Fibroblast of villous mesenchyme (primary cell): ENCODE measurements around the gene TCF7L2. TPM values are rescaled to one million over a fixed set of nuclear protein-coding genes. Genes with fewer than 3 reads are reported as not detected.

Experiments
- DNase-seq: peaks from one replicate; pipeline ENCODE4 v3.0.0-alpha.2; 2010; ENCODE audit warnings: low read depth
- H3K4me3 ChIP-seq: 2 replicates; pipeline ENCODE4 v1.5.1; 2011; ENCODE audit warnings: low read depth, mild to moderate bottlenecking, low read length
- total RNA-seq: library from RNA; depleted of rRNA; stranded (reverse); fragments of >200 nt; gene quantifications from 2 replicates; pipeline ENCODE4 v1.2.3, GENCODE V29; 2012
- TF ChIP-seq, protein P1 (sequence below): IDR thresholded peaks from 2 replicates; pipeline ENCODE4 v1.5.1; 2012; ENCODE audit warnings: low read depth, mild to moderate bottlenecking, low read length; ENCODE audit not compliant: insufficient read depth

The TCF7L2 gene
- total RNA-seq, 1 donor: 12.5 TPM

DNA sequence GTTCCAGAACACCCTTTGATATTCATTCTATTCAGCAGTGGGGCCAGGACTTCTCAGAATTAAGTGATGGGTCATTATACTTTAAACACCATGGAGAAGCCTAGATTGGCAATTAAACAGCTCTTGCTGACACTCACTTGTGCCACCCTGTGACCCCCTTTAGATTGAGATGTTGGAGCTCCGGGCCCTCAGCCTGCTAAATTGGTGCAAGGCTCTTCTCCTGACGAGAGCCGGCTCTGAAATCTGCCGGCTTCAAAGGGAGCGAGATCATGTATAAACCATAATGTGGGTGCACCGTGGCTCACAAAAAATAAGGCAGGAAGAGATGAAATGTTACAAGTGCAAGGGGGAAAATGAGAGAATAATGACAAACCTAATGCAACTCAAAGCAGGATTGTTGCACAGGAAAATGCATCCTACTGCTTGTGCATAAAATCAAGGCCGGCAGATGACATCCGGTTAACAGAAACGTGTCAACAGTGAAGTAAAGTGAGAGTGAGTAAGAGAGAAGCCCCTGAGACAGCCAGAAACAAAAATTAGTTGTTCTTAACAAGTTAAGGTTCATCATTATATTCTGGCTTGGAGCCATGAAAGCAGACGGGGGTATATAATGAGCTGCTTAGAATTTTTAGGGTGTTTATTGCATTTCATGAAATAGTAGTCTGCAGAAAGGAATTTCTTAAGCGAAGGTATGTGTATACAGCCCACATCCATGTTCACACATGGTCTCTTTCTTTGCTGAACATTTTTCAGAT, 198.2 kb downstream of the TCF7L2 start:
- no peak overlapping the region for H3K4me3 ChIP-seq
- TF ChIP-seq, protein P1, sequence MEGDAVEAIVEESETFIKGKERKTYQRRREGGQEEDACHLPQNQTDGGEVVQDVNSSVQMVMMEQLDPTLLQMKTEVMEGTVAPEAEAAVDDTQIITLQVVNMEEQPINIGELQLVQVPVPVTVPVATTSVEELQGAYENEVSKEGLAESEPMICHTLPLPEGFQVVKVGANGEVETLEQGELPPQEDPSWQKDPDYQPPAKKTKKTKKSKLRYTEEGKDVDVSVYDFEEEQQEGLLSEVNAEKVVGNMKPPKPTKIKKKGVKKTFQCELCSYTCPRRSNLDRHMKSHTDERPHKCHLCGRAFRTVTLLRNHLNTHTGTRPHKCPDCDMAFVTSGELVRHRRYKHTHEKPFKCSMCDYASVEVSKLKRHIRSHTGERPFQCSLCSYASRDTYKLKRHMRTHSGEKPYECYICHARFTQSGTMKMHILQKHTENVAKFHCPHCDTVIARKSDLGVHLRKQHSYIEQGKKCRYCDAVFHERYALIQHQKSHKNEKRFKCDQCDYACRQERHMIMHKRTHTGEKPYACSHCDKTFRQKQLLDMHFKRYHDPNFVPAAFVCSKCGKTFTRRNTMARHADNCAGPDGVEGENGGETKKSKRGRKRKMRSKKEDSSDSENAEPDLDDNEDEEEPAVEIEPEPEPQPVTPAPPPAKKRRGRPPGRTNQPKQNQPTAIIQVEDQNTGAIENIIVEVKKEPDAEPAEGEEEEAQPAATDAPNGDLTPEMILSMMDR: no peak
- no peak for DNase-seq

DNA sequence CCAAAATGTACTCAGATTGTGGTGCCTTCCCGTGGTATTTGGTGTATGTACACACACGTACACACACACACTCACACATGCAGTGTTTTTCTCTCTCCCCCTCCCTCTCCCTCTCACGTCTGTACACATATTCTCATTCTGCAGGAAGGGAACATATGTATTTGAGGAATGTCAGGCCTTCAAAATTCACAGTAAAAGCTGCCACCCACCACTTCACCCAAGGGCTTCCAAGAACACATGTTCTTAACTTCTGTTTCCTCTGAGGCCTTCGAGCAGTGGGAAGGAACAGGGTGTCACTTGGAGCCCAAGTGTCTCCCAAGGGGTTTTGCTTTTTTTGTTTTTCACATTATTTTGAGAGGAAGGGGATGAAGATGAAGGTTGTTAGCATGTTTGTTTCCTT, 198.9 kb downstream of the TCF7L2 start:
- TF ChIP-seq, protein P1: no peak
- DNase-seq: no peak

DNA sequence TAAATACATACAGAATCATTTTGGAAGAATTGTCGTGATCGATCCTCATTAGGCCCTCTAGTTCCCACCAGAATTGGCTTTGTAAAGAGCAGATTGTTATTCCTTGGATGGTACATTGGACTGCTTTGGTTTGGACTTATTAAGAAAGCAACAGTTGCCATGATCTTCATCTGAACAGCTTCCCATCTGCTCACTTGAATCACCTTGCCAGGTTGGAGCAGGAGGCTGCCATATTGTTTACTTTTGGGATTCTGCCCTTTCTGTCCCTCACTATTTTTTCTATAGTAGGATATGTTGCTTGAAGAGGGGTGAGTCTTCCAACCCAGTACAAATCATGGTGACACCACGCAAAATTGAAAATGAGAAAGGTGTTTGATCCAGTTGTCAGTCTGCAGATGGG, 199.6 kb downstream of the TCF7L2 start:
- no peak for DNase-seq
- TF ChIP-seq, protein P1: no peak
- no peak overlapping the region for H3K4me3 ChIP-seq

More for the DNA sequence above, 198.9 kb downstream of the TCF7L2 start:
- H3K4me3 ChIP-seq: no peak overlapping the region

DNA sequence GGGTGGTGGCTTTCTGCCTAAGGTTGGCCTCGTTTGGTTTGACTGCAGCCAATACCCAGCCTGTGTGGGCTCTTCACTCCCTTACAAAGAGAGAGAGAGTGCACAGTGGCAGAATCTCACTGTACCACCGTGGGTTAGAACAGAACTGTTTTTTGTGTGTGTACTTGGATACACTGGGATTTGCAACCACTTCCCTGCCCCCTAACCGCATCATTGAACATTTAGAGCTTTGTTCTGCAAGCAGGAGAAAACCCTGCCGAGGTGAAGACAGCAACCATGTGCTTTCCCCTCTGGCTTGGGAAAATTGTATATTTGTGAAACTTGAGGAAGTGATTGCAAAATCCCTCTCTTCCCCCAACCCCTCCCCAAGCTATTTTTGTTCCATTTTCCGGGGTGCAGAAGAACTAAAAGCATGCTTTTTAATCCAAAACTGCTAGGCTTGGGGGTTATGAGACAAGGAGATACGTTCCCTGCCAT, 201.2 kb downstream of the TCF7L2 start:
- peak; percentile 21 for DNase-seq
- TF ChIP-seq, protein P1: no peak
- H3K4me3 ChIP-seq: no peak overlapping the region

DNA sequence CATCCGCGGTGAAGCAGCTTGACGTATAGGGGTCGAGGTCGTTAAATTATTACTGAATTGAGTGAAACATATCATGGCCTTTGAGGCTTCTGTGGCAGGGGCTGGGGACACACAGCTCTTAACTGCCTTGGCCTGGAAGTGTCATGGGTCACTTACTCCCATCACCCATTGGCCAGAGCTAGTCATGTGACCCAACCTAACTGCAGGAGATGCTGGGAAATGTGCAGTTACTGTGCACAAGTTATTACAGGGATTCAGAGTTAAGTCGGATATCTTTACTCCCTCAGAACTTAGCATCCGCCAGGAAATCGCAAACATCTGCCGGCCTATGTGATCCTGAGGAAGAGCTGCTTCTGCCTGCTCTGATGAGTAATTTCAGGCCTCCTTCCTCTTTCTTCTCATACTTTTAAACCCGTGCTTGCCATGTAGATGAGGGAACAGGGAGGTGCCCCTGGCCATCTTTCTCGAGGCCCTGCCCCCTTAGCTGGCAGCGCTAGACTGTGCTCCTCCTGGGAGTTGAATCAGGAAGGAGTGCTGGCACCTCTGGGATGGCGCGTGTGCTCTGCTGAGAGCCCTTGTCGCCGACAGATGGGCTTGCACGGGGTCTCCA, 203.6 kb downstream of the TCF7L2 start:
- no peak overlapping the region for H3K4me3 ChIP-seq
- DNase-seq: peak; percentile 38
- TF ChIP-seq, protein P1: no peak

DNA sequence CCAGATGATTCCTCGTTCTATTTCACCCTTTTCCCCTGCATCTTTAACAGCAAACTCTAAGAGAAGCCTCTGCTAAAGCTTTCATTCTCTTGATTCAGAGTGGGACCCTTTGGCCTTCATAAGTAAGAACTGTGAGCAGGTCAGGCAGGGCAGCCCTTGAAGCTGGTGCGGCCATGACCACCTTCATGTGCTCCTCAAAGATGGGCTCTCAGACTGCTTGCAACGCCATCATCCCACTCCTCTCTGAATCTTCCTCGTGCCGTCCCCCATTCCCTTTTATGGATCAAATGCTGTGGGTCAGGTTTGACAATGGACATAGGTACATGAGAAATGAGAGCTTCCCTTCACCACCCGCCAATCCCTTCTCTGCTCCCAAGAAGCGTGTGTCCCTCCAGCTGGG, 207.4 kb downstream of the TCF7L2 start:
- TF ChIP-seq, protein P1: no peak
- no peak for DNase-seq
- no peak overlapping the region for H3K4me3 ChIP-seq
